GM12878 (cell line): ENCODE measurements around the gene IER3. TPM values are rescaled to one million over a fixed set of nuclear protein-coding genes. Genes with fewer than 3 reads are reported as not detected.
A peak's percentile ranks its signal among the peaks of the same experiment; 100 is the strongest.

ENCODE experiments used
- BMI1 ChIP-seq: fragments of 450-650 bp; IDR thresholded peaks from 2 replicates; pipeline ENCODE4 v1.6.1; 2016; ENCODE audit warnings: mild to moderate bottlenecking, moderate library complexity, borderline replicate concordance
- EZH2 ChIP-seq: IDR thresholded peaks from 2 replicates; pipeline ENCODE4 v1.6.1; 2012; ENCODE audit warnings: low read depth, mild to moderate bottlenecking, control low read depth, inconsistent platforms, low read length, borderline replicate concordance; ENCODE audit not compliant: control insufficient read depth
- MEF2B ChIP-seq: fragments of 450-650 bp; IDR thresholded peaks from 2 replicates; pipeline ENCODE4 v1.6.1; 2018; ENCODE audit warnings: mild to moderate bottlenecking, moderate library complexity; ENCODE audit not compliant: partially characterized antibody, poor library complexity, severe bottlenecking
- MYC ChIP-seq: IDR thresholded peaks from 2 replicates; pipeline ENCODE4 v1.6.1; 2011; ENCODE audit warnings: mild to moderate bottlenecking, low read length, moderate library complexity, inconsistent platforms; ENCODE audit not compliant: insufficient read depth, insufficient replicate concordance, insufficient read length, severe bottlenecking
- NR2C1 ChIP-seq: fragments of 450-650 bp; IDR thresholded peaks from 2 replicates; pipeline ENCODE4 v1.6.1; 2017; ENCODE audit warnings: antibody characterized with exemption, mild to moderate bottlenecking, moderate library complexity
- NRF1 ChIP-seq: conservative IDR thresholded peaks from 2 replicates; pipeline ENCODE4 v1.6.1; 2011; ENCODE audit warnings: mild to moderate bottlenecking, low read depth, low read length, improper control_type of control experiment
- RAD51 ChIP-seq: fragments of 450-650 bp; IDR thresholded peaks from 2 replicates; pipeline ENCODE4 v1.6.1; 2016; ENCODE audit warnings: moderate library complexity, mild to moderate bottlenecking, inconsistent platforms
- STAT1 ChIP-seq: fragments of 450-650 bp; conservative IDR thresholded peaks from 2 replicates; pipeline ENCODE4 v1.6.1; 2014; ENCODE audit warnings: antibody characterized with exemption, mild to moderate bottlenecking
- polyA plus RNA-seq, 11 experiments: library from polyadenylated mRNA; depleted of rRNA in 4 of 11; unstranded in 6 of 11; stranded (reverse) in 5 of 11; fragments of >200 nt; fragmentation: Nextera tagmentation in 4 of 11; fragmentation: Illumina TruSeq in 1 of 11; extraction: Ambion mirVana in 4 of 11; extraction: Trizol in 1 of 11; gene quantifications; 1 replicate in 1 of 11; 2 replicates in 10 of 11; pipeline versions ENCODE4 v1.2.1 to v1.2.3, GENCODE V29; 2011 to 2016; ENCODE audit warnings: inconsistent platforms in 2 of 11, missing spikeins in 2 of 11, low read depth in 1 of 11
- total RNA-seq, 4 experiments: library from RNA; depleted of rRNA in 3 of 4; stranded (reverse); fragments of >200 nt in 3 of 4; fragmentation: Illumina TruSeq in 1 of 4; extraction: Trizol in 1 of 4; gene quantifications; 2 replicates each; pipeline versions ENCODE4 v1.2.1 to v1.2.3, GENCODE V29; 2013 to 2021
- TF ChIP-seq, protein P1 (sequence below): fragments of 450-650 bp; IDR thresholded peaks from 2 replicates; pipeline ENCODE4 v1.6.1; 2014; ENCODE audit warnings: mild to moderate bottlenecking
- TF ChIP-seq, protein P2 (sequence below): fragments of 450-650 bp; IDR thresholded peaks from 2 replicates; pipeline ENCODE4 v1.6.1; 2018; ENCODE audit warnings: borderline replicate concordance, mild to moderate bottlenecking; ENCODE audit not compliant: partially characterized antibody
- TF ChIP-seq, protein P3 (sequence below): IDR thresholded peaks from 2 replicates; pipeline ENCODE4 v1.6.1; 2011; ENCODE audit warnings: low read depth, low read length, improper control_type of control experiment, borderline replicate concordance
- TF ChIP-seq, protein P4 (sequence below): fragments of 450-650 bp; formaldehyde crosslinking; IDR thresholded peaks from 2 replicates; pipeline ENCODE4 v1.4.0; 2020; ENCODE audit warnings: mild to moderate bottlenecking, moderate library complexity
- TF ChIP-seq, protein P5 (sequence below): fragments of 450-650 bp; conservative IDR thresholded peaks from 2 replicates; pipeline ENCODE4 v1.6.1; 2017; ENCODE audit warnings: mild to moderate bottlenecking, moderate library complexity

IER3 gene
- total and polyA plus RNA-seq, 10 of the 15 experiments (the other 5 are each of a cell fraction or from before 2014, with no cell fraction given) = 1.9 to 100 (median 32.3) TPM

DNA sequence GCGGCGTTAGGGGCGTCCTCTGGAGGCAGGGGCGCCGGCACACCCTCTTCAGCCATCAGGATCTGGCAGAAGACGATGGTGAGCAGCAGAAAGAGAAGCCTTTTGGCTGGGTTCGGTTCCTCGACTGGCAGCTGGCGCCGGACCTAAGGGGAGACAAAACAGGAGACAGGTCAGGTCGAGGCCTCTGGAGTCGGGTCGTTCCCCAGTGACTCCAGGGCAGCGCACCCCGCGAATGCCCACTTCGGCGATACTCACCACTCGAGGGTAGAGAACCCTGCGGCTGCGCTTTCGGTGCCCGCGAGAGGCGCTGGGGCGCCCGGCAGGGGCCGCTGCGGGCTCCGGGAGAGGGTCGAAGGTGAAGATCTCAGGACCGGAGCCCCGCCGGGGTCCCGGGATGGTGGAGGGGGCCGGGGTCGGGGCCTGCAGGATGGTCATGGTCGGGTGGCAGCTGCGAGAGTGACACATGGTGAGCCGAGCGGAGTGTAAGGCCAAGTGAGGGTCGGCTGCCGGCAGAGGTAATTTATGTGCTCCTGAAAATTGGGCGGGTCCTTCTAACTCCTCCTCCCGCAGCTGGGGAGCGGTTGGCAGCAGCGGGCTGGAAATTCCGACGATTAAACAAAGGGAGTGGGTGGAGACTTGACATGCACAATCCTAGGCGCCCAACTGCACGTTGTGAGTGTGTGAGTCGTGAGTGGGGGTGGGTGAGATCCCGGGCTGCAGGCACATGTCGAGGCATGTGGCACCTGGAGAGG, at the start of gene IER3 (continued):
- no peak for TF ChIP-seq MYC
- TF ChIP-seq, protein P1, sequence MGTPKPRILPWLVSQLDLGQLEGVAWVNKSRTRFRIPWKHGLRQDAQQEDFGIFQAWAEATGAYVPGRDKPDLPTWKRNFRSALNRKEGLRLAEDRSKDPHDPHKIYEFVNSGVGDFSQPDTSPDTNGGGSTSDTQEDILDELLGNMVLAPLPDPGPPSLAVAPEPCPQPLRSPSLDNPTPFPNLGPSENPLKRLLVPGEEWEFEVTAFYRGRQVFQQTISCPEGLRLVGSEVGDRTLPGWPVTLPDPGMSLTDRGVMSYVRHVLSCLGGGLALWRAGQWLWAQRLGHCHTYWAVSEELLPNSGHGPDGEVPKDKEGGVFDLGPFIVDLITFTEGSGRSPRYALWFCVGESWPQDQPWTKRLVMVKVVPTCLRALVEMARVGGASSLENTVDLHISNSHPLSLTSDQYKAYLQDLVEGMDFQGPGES = no peak
- TF ChIP-seq NR2C1 = peak; percentile 71
- TF ChIP-seq MEF2B = peak; percentile 32
- TF ChIP-seq, protein P2, sequence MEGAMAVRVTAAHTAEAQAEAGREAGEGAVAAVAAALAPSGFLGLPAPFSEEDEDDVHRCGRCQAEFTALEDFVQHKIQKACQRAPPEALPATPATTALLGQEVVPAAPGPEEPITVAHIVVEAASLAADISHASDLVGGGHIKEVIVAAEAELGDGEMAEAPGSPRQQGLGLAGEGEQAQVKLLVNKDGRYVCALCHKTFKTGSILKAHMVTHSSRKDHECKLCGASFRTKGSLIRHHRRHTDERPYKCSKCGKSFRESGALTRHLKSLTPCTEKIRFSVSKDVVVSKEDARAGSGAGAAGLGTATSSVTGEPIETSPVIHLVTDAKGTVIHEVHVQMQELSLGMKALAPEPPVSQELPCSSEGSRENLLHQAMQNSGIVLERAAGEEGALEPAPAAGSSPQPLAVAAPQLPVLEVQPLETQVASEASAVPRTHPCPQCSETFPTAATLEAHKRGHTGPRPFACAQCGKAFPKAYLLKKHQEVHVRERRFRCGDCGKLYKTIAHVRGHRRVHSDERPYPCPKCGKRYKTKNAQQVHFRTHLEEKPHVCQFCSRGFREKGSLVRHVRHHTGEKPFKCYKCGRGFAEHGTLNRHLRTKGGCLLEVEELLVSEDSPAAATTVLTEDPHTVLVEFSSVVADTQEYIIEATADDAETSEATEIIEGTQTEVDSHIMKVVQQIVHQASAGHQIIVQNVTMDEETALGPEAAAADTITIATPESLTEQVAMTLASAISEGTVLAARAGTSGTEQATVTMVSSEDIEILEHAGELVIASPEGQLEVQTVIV = no peak
- no peak for TF ChIP-seq BMI1
- TF ChIP-seq RAD51 = no peak
- peak; percentile 3; the same call in 1 of the 2 replicates for TF ChIP-seq NRF1
- TF ChIP-seq, protein P3, sequence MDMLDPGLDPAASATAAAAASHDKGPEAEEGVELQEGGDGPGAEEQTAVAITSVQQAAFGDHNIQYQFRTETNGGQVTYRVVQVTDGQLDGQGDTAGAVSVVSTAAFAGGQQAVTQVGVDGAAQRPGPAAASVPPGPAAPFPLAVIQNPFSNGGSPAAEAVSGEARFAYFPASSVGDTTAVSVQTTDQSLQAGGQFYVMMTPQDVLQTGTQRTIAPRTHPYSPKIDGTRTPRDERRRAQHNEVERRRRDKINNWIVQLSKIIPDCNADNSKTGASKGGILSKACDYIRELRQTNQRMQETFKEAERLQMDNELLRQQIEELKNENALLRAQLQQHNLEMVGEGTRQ = no peak
- TF ChIP-seq, protein P4, sequence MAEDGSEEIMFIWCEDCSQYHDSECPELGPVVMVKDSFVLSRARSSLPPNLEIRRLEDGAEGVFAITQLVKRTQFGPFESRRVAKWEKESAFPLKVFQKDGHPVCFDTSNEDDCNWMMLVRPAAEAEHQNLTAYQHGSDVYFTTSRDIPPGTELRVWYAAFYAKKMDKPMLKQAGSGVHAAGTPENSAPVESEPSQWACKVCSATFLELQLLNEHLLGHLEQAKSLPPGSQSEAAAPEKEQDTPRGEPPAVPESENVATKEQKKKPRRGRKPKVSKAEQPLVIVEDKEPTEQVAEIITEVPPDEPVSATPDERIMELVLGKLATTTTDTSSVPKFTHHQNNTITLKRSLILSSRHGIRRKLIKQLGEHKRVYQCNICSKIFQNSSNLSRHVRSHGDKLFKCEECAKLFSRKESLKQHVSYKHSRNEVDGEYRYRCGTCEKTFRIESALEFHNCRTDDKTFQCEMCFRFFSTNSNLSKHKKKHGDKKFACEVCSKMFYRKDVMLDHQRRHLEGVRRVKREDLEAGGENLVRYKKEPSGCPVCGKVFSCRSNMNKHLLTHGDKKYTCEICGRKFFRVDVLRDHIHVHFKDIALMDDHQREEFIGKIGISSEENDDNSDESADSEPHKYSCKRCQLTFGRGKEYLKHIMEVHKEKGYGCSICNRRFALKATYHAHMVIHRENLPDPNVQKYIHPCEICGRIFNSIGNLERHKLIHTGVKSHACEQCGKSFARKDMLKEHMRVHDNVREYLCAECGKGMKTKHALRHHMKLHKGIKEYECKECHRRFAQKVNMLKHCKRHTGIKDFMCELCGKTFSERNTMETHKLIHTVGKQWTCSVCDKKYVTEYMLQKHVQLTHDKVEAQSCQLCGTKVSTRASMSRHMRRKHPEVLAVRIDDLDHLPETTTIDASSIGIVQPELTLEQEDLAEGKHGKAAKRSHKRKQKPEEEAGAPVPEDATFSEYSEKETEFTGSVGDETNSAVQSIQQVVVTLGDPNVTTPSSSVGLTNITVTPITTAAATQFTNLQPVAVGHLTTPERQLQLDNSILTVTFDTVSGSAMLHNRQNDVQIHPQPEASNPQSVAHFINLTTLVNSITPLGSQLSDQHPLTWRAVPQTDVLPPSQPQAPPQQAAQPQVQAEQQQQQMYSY (CRISPR knock-in tag) = no peak
- TF ChIP-seq STAT1 = 0 out of 2 replicates have a peak, but pooled peaks have one; percentile 58
- TF ChIP-seq EZH2 = no peak
- TF ChIP-seq, protein P5, sequence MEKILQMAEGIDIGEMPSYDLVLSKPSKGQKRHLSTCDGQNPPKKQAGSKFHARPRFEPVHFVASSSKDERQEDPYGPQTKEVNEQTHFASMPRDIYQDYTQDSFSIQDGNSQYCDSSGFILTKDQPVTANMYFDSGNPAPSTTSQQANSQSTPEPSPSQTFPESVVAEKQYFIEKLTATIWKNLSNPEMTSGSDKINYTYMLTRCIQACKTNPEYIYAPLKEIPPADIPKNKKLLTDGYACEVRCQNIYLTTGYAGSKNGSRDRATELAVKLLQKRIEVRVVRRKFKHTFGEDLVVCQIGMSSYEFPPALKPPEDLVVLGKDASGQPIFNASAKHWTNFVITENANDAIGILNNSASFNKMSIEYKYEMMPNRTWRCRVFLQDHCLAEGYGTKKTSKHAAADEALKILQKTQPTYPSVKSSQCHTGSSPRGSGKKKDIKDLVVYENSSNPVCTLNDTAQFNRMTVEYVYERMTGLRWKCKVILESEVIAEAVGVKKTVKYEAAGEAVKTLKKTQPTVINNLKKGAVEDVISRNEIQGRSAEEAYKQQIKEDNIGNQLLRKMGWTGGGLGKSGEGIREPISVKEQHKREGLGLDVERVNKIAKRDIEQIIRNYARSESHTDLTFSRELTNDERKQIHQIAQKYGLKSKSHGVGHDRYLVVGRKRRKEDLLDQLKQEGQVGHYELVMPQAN = peak; percentile 22; the same call in 1 of the 2 replicates
